GM19025 (cell line): ENCODE measurements around the gene EFTUD2.

Source experiments
- ATAC-seq: cut with Tn5 transposase; IDR thresholded peaks from one replicate; pipeline ENCODE4 v1.9.1; 2021; ENCODE audit warnings: mild to moderate bottlenecking, low read depth, moderate library complexity; ENCODE audit not compliant: unreplicated experiment

Gene EFTUD2

DNA sequence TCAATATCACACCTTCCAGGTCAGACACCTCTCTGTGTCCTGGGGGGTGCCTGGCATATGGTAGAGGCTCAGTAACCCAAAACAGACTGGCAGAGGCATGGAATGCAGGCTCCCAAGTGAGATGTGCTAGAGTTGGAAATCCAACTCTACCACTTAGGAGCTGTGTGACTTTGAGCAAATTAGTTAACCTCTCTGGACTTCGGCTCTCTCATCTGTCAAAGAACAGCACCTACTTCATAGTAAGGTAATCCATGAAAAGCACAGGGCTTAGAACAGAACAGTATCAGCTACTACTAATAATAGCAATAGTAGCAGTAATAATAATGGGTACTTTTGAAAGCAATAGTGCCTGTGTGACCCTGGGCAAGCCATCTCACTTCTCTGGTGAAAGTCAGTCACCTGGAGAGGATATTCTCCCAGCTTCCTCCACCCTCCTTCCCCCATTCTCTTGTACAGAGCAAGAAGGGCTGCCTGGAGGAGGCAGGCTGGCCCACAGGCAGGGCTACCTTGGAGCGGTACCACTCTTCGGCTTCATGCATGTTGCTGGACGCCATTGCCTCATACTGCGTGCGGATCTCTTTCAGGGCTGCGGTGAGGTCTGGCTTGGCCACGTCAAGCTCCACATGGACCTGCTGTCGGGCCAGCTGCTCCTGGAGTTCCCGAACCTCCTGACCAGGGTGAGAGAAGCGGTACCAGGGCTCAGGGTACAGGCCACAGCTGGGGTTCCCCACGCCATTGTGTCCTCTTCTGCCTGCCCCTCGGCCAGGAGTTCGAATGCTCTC is 13.7 kb upstream of the EFTUD2 start:
- ATAC-seq = no peak

- ATAC-seq = no peak
Measured at GRCh38 chr17:44911133-44912001, 12.1 kb upstream of the EFTUD2 start.

DNA sequence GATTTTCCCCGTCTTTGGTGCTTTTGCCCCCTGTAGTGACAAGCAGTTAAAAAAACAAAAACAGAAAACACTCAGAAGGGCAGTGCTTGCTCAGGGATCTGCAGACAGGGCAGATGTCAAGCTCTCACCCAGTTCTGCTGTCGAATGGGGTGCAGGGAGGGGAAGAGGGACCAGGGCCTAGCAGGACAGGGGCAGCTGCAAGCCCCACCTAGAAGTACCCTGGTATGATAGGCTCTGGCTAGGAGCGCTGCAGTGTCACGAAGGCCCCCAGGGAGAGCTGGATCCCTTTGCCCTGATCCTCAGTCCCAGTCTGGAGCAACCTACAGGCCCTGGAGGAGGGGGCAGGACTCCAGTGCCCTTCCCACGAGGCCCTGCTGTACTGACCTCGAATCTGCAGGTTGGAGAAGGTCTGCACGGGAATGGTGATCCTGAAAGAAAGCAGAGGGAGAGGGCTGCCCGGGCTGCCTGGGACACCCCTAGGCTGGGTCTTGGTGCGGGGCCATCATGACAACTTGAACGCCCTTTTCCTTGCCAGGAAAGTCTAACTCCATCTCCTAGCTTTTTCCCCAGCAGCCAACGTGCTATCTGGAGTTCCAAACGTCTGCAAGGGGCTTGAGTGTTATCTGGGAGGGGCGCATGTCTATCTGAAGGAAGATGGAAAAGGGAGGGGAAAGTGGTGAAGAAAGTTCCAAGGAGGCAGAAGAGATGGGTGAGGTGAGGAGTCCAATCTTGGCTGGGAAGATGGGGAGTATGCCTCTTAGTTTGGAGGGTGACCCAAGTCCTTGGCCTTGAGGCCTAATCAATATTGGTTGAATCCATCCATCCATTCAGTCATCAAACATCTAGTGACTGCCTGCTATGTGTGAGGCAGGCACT is 11.2 kb upstream of the EFTUD2 start:
- no peak for ATAC-seq

GRCh38 chr17:44909681-44910144 is 10.5 kb upstream of the EFTUD2 start:
- no peak for ATAC-seq

DNA sequence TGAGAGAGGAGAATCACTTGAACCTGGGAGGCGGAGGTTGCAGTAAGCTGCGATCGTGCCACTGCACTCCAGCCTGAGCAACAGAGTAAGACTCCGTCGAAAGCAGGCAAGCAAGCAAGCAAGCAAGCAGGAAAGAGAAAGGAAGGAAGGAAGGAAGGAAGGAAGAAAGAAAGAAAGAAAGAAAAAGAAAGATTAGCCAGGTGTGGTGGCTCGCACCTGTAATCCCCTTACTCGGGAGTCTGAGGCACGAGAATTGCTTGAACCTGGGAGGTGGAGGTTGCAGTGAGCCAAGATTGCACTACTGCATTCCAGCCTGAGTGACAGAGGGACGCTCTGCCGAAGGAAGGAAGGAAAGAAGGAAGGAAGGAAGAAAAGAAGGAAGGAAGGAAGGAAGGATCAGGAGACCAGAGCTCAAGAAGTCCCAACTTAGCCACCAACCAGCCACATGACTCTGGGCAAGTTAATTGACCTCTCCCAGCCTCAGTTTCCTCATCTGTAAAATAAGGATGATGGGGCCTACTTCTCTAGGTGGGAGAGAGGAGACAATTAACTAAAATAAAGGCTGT is 9.6 kb upstream of the EFTUD2 start:
- no peak for ATAC-seq

- no peak for ATAC-seq
Measured at GRCh38 chr17:44907729-44908470, 8.7 kb upstream of the EFTUD2 start.

- no peak for ATAC-seq
Measured at GRCh38 chr17:44906763-44907728, 7.8 kb upstream of the EFTUD2 start.

GRCh38 chr17:44906010-44906646 is 6.9 kb upstream of the EFTUD2 start:
- ATAC-seq = no peak

GRCh38 chr17:44905006-44906000 is 6.1 kb upstream of the EFTUD2 start:
- no peak for ATAC-seq

GRCh38 chr17:44904001-44904984 is 5.0 kb upstream of the EFTUD2 start:
- no peak for ATAC-seq

- no peak for ATAC-seq
Measured at GRCh38 chr17:44903012-44903685, 3.9 kb upstream of the EFTUD2 start.

DNA sequence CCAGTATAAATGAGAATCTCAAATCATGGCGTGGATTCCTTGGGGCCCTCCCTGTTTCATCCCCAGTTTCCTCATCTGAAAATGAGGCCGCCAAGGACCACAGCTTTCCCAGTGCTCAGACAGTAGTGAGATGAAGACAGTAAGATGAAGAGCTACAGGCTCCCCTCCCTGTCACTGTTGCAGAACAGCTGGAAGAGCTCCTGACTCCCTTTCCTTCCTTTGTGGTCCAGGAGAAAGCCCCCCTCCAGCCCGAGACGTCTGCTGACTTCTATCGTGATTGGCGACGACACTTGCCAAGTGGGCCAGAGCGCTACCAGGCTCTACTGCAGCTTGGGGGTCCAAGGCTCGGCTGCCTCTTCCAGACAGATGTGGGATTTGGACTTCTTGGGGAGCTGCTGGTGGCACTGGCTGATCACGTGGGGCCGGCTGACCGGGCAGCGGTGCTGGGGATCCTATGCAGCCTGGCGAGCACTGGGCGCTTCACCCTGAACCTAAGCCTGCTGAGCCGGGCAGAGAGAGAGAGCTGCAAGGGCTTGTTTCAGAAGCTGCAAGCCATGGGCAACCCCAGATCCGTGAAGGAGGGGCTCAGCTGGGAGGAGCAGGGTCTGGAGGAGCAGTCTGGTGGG is 3.0 kb upstream of the EFTUD2 start:
- ATAC-seq = no peak

DNA sequence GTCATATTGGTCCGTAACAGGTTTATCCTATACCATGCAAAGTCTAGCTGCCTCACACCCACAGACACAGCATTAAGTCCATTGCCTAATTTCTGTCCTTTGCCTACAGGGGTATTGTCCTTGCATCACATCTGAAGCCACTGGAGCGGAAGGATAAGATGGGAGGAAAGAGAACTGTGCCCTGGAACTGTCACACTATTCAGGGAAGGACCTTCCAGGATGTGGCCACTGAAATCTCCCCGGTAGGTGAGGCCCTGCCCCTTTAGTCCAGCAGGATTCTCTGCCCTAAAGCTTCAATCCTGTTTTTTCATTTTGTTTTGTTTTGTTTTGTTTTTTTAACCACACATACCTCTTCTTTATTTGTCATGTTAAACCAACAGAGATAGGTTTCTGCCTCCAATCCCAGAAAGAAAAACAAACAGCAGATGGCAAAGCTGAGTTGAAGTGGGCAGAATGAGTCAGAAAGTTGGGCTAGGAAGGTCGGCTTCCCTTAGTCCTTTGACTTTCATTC is 2.2 kb upstream of the EFTUD2 start:
- ATAC-seq = no peak

DNA sequence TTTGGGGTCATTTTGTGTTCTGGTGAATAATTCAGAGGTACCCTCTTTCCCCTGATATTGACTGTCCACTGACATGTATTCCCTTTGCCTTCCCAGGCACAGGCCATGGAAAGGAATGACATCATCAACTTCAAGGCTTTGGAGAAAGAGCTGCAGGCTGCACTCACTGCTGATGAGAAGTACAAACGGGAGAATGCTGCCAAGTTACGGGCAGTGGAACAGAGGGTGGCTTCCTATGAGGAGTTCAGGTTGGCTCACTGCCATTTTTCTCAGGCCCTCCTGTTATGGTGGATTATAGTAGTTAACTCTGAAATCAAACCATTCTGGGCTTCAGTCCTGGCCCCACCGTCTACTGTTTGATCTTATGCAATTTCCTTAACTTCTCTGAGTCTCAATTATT is 1.6 kb upstream of the EFTUD2 start:
- ATAC-seq = no peak

DNA sequence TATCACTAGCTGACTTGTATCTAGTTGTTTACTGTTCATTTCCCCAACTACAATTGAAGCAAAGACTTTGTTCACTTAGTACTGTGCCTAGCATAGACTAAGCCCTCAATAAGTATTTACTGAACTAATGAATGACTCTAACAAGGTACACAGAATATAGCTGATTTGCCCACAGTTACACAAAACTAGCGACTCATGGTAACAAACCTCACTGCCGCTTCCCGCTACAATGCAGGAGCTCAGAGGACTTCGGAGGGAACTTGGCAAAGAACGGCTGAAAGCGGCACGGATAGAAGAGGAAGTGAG is 524 bp downstream of the EFTUD2 start:
- no peak for ATAC-seq
